ELR (cell line): ENCODE results near the gene SLC35F1.

Experiments
- DNase-seq: peaks from one replicate; pipeline ENCODE4 v3.0.0-alpha.2; 2015; ENCODE audit warnings: low read depth

SLC35F1 gene

GRCh38 chr6:118122801-118123200 is 215.7 kb downstream of the SLC35F1 start:
- no peak for DNase-seq

GRCh38 chr6:118123503-118124037 is 216.5 kb downstream of the SLC35F1 start:
- DNase-seq, result no peak

- no peak for DNase-seq
Observed at GRCh38 chr6:118124851-118125250, 217.8 kb downstream of the SLC35F1 start.

GRCh38 chr6:118128755-118129154 is 221.7 kb downstream of the SLC35F1 start:
- no peak for DNase-seq

GRCh38 chr6:118134206-118134605 is 227.1 kb downstream of the SLC35F1 start:
- no peak for DNase-seq

- DNase-seq, result no peak
Observed at GRCh38 chr6:118134736-118135135, 227.7 kb downstream of the SLC35F1 start.

GRCh38 chr6:118135371-118135770 is 228.3 kb downstream of the SLC35F1 start:
- DNase-seq, result no peak

GRCh38 chr6:118141211-118141610 is 234.1 kb downstream of the SLC35F1 start:
- no peak for DNase-seq

GRCh38 chr6:118146584-118146983 is 239.5 kb downstream of the SLC35F1 start:
- DNase-seq, result no peak

GRCh38 chr6:118147511-118147910 is 240.4 kb downstream of the SLC35F1 start:
- no peak for DNase-seq

GRCh38 chr6:118148561-118148960 is 241.5 kb downstream of the SLC35F1 start:
- no peak for DNase-seq

- DNase-seq, result no peak
Observed at GRCh38 chr6:118152524-118152923, 245.5 kb downstream of the SLC35F1 start.

GRCh38 chr6:118161343-118161742 is 254.3 kb downstream of the SLC35F1 start:
- DNase-seq, result no peak

GRCh38 chr6:118163542-118163941 is 256.5 kb downstream of the SLC35F1 start:
- DNase-seq, result no peak

GRCh38 chr6:118165500-118165899 is 258.4 kb downstream of the SLC35F1 start:
- no peak for DNase-seq

GRCh38 chr6:118168421-118168820 is 261.4 kb downstream of the SLC35F1 start:
- DNase-seq, result no peak

- DNase-seq, result peak; percentile 1
Observed at GRCh38 chr6:118171852-118172251, 264.8 kb downstream of the SLC35F1 start.

- DNase-seq, result no peak
Observed at GRCh38 chr6:118174071-118174470, 267.0 kb downstream of the SLC35F1 start.

GRCh38 chr6:118177720-118178119 is 270.7 kb downstream of the SLC35F1 start:
- no peak for DNase-seq

GRCh38 chr6:118179048-118179447 is 272.0 kb downstream of the SLC35F1 start:
- DNase-seq, result no peak

GRCh38 chr6:118186672-118187567 is 279.9 kb downstream of the SLC35F1 start:
- DNase-seq, result no peak

GRCh38 chr6:118187568-118188164 is 280.6 kb downstream of the SLC35F1 start:
- DNase-seq, result no peak

GRCh38 chr6:118188561-118188960 is 281.5 kb downstream of the SLC35F1 start:
- DNase-seq, result no peak
